ENCODE data around the gene TMED5.

The TMED5 gene

DNA sequence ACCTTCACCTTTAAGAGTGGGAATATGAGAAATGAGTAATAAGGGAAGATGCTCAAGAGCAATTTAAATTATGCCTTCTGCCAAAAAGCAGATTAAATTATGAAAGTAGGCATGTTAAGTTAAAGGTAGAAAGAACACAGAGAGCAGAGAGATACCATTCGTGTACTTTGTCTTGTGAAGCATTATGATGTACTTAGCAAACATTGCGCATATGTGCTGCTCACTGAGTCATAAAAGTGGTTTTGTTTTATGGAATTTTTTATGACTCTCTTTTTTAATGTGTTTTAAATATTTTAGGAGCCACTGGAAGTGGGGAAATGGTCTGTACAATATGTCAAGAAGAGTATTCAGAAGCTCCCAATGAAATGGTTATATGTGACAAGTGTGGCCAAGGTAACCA is 65.8 kb downstream of the TMED5 start:
- no peak for DNase-seq

DNA sequence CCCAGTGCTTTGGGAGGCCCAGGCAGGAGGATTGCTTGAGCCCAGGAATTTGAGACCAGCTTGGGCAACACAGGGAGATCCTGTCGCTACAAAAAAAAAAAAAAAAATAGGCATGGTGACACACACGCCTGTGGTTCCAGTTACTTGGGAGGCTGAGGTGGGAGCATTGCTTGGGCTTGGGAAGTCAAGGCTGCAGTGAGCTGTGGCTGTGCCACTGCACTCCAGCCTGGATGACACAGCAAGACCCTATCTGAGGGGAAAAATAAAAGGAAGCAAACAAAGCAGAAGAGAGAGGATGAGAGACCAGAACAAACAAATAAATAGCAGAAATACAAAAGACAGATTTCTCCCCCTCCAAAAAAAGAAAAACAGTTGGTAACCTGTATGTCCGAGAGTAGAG is 67.1 kb downstream of the TMED5 start:
- DNase-seq: no peak

GRCh38 chr1:93111561-93111960 is 68.7 kb downstream of the TMED5 start:
- DNase-seq: no peak

GRCh38 chr1:93111065-93111464 is 69.1 kb downstream of the TMED5 start:
- no peak for DNase-seq

- no peak for DNase-seq
Observed at GRCh38 chr1:93109578-93109977, 70.6 kb downstream of the TMED5 start.

GRCh38 chr1:93108335-93108734 is 71.9 kb downstream of the TMED5 start:
- no peak for DNase-seq

GRCh38 chr1:93107395-93107794 is 72.8 kb downstream of the TMED5 start:
- no peak for DNase-seq

GRCh38 chr1:93106226-93106625 is 74.0 kb downstream of the TMED5 start:
- no peak for DNase-seq

DNA sequence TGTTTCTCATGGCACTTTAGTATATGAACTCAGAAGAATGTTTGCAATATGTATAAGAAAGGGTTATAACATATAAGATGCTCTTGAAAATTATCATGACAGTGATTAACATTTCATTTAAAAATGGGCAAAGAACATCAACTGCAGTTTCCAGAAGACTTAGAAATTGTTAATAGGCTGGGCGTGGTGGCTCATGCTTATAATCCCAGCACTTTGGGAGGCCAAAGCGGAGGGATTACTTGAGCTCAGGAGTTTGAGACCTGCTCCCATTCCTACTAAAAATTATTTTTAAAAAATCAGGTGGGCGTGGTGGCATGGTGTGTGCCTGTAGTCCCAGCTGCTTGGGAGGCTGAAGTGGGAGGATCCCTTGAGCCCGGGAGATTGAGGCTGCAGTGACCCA is 78.1 kb downstream of the TMED5 start:
- DNase-seq: no peak

Measured in Kasumi-1 (cell line).